K562 (cell line): ENCODE results near the gene CMTM8. TPM values are rescaled to one million over a fixed set of nuclear protein-coding genes. Genes with fewer than 3 reads are reported as not detected.

Source experiments
- ATAC-seq: fragments of 200-7000 bp; cut with Tn5 transposase; 3 replicates; pipeline ENCODE4 v1.9.1; 2020; ENCODE audit warnings: moderate library complexity
- BruUV-seq: library from RNA; stranded (reverse); fragments of 400-500 nt; replicated peaks from 2 replicates; lab custom pipeline; 2021; lab: Mats Ljungman, UMichigan
- CTCF ChIA-PET: fragments of 300-600 bp; formaldehyde crosslinking; extraction: SDS; loops from one replicate; lab custom pipeline; 2021; ENCODE audit warnings: low intra/inter-chr PET ratio; lab: Yijun Ruan, JAX
- POLR2A ChIA-PET: fragments of 300-600, 350-650 bp; sonication (Branson Sonifier 250); formaldehyde crosslinking; extraction: SDS; loops from one replicate; lab custom pipeline; 2021; ENCODE audit warnings: antibody characterized with exemption, inconsistent platforms; lab: Yijun Ruan, JAX
- DNase-seq, 4 experiments: peaks; one replicate each; pipeline versions ENCODE4 v3.0.0 to v3.0.0-alpha.2; 2011 to 2018; ENCODE audit warnings: low spot score in 3 of 4, mixed read lengths in 3 of 4; ENCODE audit errors: extremely low read depth in 1 of 4
- FAIRE-seq: peaks from 2 replicates; lab custom pipeline; 2011; peaks lifted over from hg19 to GRCh38; lab: Jason Lieb, UNC
- H2AFZ ChIP-seq: 2 replicates; pipeline ENCODE4 v1.6.0; 2011; ENCODE audit warnings: low read depth, low read length, control low read depth, inconsistent platforms
- H3K27ac ChIP-seq: fragments of 200-600 bp; 3 replicates; pipeline ENCODE4 v1.8.0; 2011; ENCODE audit warnings: low read depth, mild to moderate bottlenecking, control low read depth, inconsistent platforms, low read length, moderate library complexity, mixed read lengths; ENCODE audit errors: extremely low read depth
- H3K27me3 ChIP-seq, 2 experiments: fragments of 300-600 bp in 1 of 2; 2 replicates in 1 of 2; 3 replicates in 1 of 2; pipeline versions ENCODE4 v1.6.0 to v1.8.0; 2011; ENCODE audit warnings: inconsistent platforms in 2 of 2, low read length in 2 of 2, mild to moderate bottlenecking in 1 of 2, mixed read lengths in 1 of 2, moderate library complexity in 1 of 2; ENCODE audit not compliant: control insufficient read depth in 2 of 2, insufficient read depth in 2 of 2
- H3K36me3 ChIP-seq: fragments of 300-600 bp; 3 replicates; pipeline ENCODE4 v1.8.0; 2011; ENCODE audit warnings: mild to moderate bottlenecking, low read length, inconsistent platforms; ENCODE audit not compliant: control insufficient read depth, insufficient read depth
- H3K4me1 ChIP-seq, 2 experiments: fragments of 200-600 bp in 1 of 2; replicated peaks in 1 of 2; 2 replicates in 1 of 2; 3 replicates in 1 of 2; pipeline versions ENCODE4 v1.5.1 to v1.8.0; 2011; ENCODE audit warnings: inconsistent platforms in 2 of 2, low read length in 2 of 2, mild to moderate bottlenecking in 1 of 2, mixed read lengths in 1 of 2, moderate library complexity in 1 of 2; ENCODE audit not compliant: control insufficient read depth in 2 of 2, insufficient read depth in 2 of 2
- H3K4me2 ChIP-seq: 2 replicates; pipeline ENCODE4 v1.6.1; 2011; ENCODE audit warnings: low read length, control low read depth, inconsistent platforms, mixed read lengths; ENCODE audit not compliant: insufficient read depth
- H3K4me3 ChIP-seq: fragments of 200-600 bp; sonication (generic), shearing (Covaris generic); 2 replicates; pipeline ENCODE4 v1.5.1; 2016; ENCODE audit warnings: control low read depth, inconsistent platforms
- H3K79me2 ChIP-seq: fragments of 200-600 bp; 3 replicates; pipeline ENCODE4 v1.8.0; 2011; ENCODE audit warnings: low read length, inconsistent platforms; ENCODE audit not compliant: control insufficient read depth, insufficient read depth
- H3K9ac ChIP-seq, 2 experiments: 2 replicates each; pipeline versions ENCODE4 v1.6.0 to v1.6.1; 2011; ENCODE audit warnings: low read depth in 2 of 2, low read length in 2 of 2, control low read depth in 1 of 2, inconsistent platforms in 1 of 2, mild to moderate bottlenecking in 1 of 2, mixed read lengths in 1 of 2; ENCODE audit not compliant: insufficient read depth in 1 of 2
- H3K9me1 ChIP-seq: one replicate; pipeline ENCODE4 v1.6.0; 2011; ENCODE audit warnings: inconsistent platforms, mild to moderate bottlenecking, low read length, moderate library complexity; ENCODE audit not compliant: control insufficient read depth, insufficient read depth
- H3K9me3 ChIP-seq: replicated peaks from 2 replicates; pipeline ENCODE4 v1.5.1; 2011; ENCODE audit warnings: low read depth, low read length, inconsistent platforms; ENCODE audit not compliant: control insufficient read depth, insufficient read depth
- H4K20me1 ChIP-seq: replicated peaks from 2 replicates; pipeline ENCODE4 v1.6.1; 2011; ENCODE audit warnings: low read length, inconsistent platforms, mixed read lengths; ENCODE audit not compliant: control insufficient read depth, insufficient read depth
- ASH1L ChIP-seq: fragments of 450-650 bp; IDR thresholded peaks from 2 replicates; pipeline ENCODE4 v1.6.1; 2018; ENCODE audit warnings: borderline replicate concordance, mild to moderate bottlenecking, low read depth; ENCODE audit not compliant: partially characterized antibody
- CHD2 ChIP-seq: IDR thresholded peaks from 2 replicates; pipeline ENCODE4 v1.6.1; 2011; ENCODE audit warnings: low read depth, low read length
- DPF2 ChIP-seq: fragments of 450-650 bp; IDR thresholded peaks from 2 replicates; pipeline ENCODE4 v1.6.1; 2016
- FOXP1 ChIP-seq: sonication (generic); formaldehyde crosslinking; IDR thresholded peaks from 2 replicates; pipeline ENCODE4 v1.8.0; 2022; ENCODE audit warnings: mild to moderate bottlenecking, missing genetic modification reagents
- HDAC6 ChIP-seq: IDR thresholded peaks from 2 replicates; pipeline ENCODE4 v1.6.1; 2012; ENCODE audit warnings: low read depth, mild to moderate bottlenecking, control low read depth, inconsistent platforms, low read length, moderate library complexity
- NFYB ChIP-seq: IDR thresholded peaks from 2 replicates; pipeline ENCODE4 v1.6.1; 2011; ENCODE audit warnings: mild to moderate bottlenecking, moderate library complexity; ENCODE audit not compliant: insufficient read length; ENCODE audit errors: extremely low read depth
- TAL1 ChIP-seq: fragments of 450-650 bp; IDR thresholded peaks from 2 replicates; pipeline ENCODE4 v1.6.1; 2016; ENCODE audit warnings: mild to moderate bottlenecking
- TFAM ChIP-seq: fragments of 250-450 bp; sonication (Bioruptor Pico); conservative IDR thresholded peaks from 2 replicates; pipeline ENCODE4 v1.5.0; 2021; ENCODE audit warnings: mild to moderate bottlenecking, moderate library complexity
- ZBTB26 ChIP-seq: fragments of 450-650 bp; formaldehyde crosslinking; IDR thresholded peaks from 2 replicates; pipeline ENCODE4 v1.4.0; 2022; ENCODE audit warnings: missing genetic modification characterization
- WGBS: fragments of 100-300 bp; shearing (Covaris generic); methylation state at CpG from one replicate; pipeline ENCODE4 v1.1.6; 2016; ENCODE audit warnings: low coverage, mixed read lengths; ENCODE audit not compliant: insufficient coverage; ENCODE audit errors: missing lambda C conversion rate; 5-methylcytosine and 5-hydroxymethylcytosine counted together
- in situ Hi-C: fragments of 300-500 bp; cut with MboI; formaldehyde crosslinking; loops from 4 replicates; pipeline ENCODE4 v1.15.0; 2018; ENCODE audit warnings: inconsistent platforms, mixed read lengths
- intact Hi-C: fragments of 100-400 bp; cut with micrococcal nuclease; formaldehyde crosslinking; loops from 2 replicates; pipeline ENCODE4 v1.14.2; 2022
- polyA plus RNA-seq, 8 experiments: library from polyadenylated mRNA; depleted of rRNA in 4 of 8; stranded (reverse) in 5 of 8; unstranded in 3 of 8; fragments of >200 nt; fragmentation: Nextera tagmentation in 2 of 8; fragmentation: Illumina TruSeq in 1 of 8; extraction: Ambion mirVana in 2 of 8; extraction: Trizol in 1 of 8; gene quantifications; 2 replicates each; pipeline versions ENCODE4 v1.2.1 to v1.2.3, GENCODE V29; 2011 to 2014; ENCODE audit warnings: inconsistent platforms in 1 of 8, missing spikeins in 1 of 8
- total RNA-seq, 7 experiments: library from RNA; depleted of rRNA in 6 of 7; stranded (reverse); fragments of >200 nt in 6 of 7; fragmentation: Illumina TruSeq in 2 of 7; extraction: Trizol in 2 of 7; gene quantifications; 2 replicates each; pipeline versions ENCODE4 v1.2.1 to v1.2.3, GENCODE V29; 2011 to 2021; ENCODE audit warnings: low replicate concordance in 1 of 7
- TF ChIP-seq, protein P1 (sequence below): fragments of 250-450 bp; sonication (Bioruptor Pico); IDR thresholded peaks from 2 replicates; pipeline ENCODE4 v1.8.0; 2021; ENCODE audit warnings: moderate library complexity, mild to moderate bottlenecking, inconsistent platforms
- TF ChIP-seq, protein P2 (sequence below): sonication (generic); formaldehyde crosslinking; IDR thresholded peaks from 2 replicates; pipeline ENCODE4 v1.8.1; 2023; ENCODE audit warnings: missing genetic modification reagents, mild to moderate bottlenecking, borderline replicate concordance
- TF ChIP-seq, protein P3 (sequence below): fragments of 250-450 bp; sonication (Bioruptor Pico); IDR thresholded peaks from 2 replicates; pipeline ENCODE4 v1.5.0; 2021

CMTM8 gene
- total and polyA plus RNA-seq, 9 of the 15 experiments (the other 6 are each of a cell fraction or from before 2014, with no cell fraction given): not detected

- in situ Hi-C loops (no loop called here), intact Hi-C loops (no loop called here)
- Histone ChIP-seq H3K79me2 (no peaks in the 10 kb centered on the region), H3K4me2 (no peak overlapping the region), H3K9ac (no peak overlapping the region), H4K20me1 (no peaks in the 10 kb centered on the region), H2AFZ (no peak overlapping the region), H3K36me3 (no peaks in the 10 kb centered on the region), H3K4me3 (no peak overlapping the region), H3K27me3 (peaks cover 0 to 5% of the 10 kb centered on the region in 2 experiments; a peak in 1 of 5 replicates), H3K9me1 (no peaks in the 10 kb centered on the region), H3K4me1 (no peaks in the 10 kb centered on the region), H3K9me3 (no peaks in the 10 kb centered on the region; the same call in 1 of the 2 replicates), H3K27ac (no peak overlapping the region)
- no peak for FAIRE-seq
- WGBS: 0% methylated on average over 1 of the region's 1 CpG
- DNase-seq: no peak
- ATAC-seq: no peak
- no peak for TF ChIP-seq TAL1
- TF ChIP-seq NFYB: no peak
- TF ChIP-seq, protein P1, sequence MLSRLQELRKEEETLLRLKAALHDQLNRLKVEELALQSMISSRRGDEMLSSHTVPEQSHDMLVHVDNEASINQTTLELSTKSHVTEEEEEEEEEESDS (CRISPR knock-in tag): no peak
- no peak for TF ChIP-seq FOXP1 (CRISPR knock-in tag)
- no peak for TF ChIP-seq DPF2
- TF ChIP-seq CHD2: no peak
- no peak for TF ChIP-seq ZBTB26 (CRISPR knock-in tag)
- TF ChIP-seq ASH1L: no peak
- TF ChIP-seq, protein P2, sequence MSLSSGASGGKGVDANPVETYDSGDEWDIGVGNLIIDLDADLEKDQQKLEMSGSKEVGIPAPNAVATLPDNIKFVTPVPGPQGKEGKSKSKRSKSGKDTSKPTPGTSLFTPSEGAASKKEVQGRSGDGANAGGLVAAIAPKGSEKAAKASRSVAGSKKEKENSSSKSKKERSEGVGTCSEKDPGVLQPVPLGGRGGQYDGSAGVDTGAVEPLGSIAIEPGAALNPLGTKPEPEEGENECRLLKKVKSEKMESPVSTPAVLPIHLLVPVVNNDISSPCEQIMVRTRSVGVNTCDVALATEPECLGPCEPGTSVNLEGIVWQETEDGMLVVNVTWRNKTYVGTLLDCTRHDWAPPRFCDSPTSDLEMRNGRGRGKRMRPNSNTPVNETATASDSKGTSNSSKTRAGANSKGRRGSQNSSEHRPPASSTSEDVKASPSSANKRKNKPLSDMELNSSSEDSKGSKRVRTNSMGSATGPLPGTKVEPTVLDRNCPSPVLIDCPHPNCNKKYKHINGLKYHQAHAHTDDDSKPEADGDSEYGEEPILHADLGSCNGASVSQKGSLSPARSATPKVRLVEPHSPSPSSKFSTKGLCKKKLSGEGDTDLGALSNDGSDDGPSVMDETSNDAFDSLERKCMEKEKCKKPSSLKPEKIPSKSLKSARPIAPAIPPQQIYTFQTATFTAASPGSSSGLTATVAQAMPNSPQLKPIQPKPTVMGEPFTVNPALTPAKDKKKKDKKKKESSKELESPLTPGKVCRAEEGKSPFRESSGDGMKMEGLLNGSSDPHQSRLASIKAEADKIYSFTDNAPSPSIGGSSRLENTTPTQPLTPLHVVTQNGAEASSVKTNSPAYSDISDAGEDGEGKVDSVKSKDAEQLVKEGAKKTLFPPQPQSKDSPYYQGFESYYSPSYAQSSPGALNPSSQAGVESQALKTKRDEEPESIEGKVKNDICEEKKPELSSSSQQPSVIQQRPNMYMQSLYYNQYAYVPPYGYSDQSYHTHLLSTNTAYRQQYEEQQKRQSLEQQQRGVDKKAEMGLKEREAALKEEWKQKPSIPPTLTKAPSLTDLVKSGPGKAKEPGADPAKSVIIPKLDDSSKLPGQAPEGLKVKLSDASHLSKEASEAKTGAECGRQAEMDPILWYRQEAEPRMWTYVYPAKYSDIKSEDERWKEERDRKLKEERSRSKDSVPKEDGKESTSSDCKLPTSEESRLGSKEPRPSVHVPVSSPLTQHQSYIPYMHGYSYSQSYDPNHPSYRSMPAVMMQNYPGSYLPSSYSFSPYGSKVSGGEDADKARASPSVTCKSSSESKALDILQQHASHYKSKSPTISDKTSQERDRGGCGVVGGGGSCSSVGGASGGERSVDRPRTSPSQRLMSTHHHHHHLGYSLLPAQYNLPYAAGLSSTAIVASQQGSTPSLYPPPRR (CRISPR knock-in tag): no peak
- no peak for TF ChIP-seq HDAC6
- TF ChIP-seq TFAM (CRISPR knock-in tag): no peak
- TF ChIP-seq, protein P3, sequence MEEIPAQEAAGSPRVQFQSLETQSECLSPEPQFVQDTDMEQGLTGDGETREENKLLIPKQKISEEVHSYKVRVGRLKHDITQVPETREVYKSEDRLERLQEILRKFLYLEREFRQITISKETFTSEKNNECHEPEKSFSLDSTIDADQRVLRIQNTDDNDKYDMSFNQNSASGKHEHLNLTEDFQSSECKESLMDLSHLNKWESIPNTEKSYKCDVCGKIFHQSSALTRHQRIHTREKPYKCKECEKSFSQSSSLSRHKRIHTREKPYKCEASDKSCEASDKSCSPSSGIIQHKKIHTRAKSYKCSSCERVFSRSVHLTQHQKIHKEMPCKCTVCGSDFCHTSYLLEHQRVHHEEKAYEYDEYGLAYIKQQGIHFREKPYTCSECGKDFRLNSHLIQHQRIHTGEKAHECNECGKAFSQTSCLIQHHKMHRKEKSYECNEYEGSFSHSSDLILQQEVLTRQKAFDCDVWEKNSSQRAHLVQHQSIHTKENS (CRISPR knock-in tag): no peak
- ChIA-PET CTCF (no interaction called here), POLR2A (interaction anchor here (0.7 to 1.6 kb wide), 2 partner anchors 13 to 16 kb away, joined by 4 read pairs; no protein-coding TSS in a partner anchor)
- BruUV-seq: no TSS peak
Observed at GRCh38 chr3:32220006-32220405, 18.5 kb upstream of the CMTM8 start.
